Measurements from ENCODE around the gene PIK3C3.
A peak's percentile ranks its signal among the peaks of the same experiment; 100 is the strongest.
"Not testable (repeated sequence)": the region's sequence is repeated elsewhere in the genome, so short reads cannot be mapped to it uniquely, and the experiment has no call there.

The PIK3C3 gene

DNA sequence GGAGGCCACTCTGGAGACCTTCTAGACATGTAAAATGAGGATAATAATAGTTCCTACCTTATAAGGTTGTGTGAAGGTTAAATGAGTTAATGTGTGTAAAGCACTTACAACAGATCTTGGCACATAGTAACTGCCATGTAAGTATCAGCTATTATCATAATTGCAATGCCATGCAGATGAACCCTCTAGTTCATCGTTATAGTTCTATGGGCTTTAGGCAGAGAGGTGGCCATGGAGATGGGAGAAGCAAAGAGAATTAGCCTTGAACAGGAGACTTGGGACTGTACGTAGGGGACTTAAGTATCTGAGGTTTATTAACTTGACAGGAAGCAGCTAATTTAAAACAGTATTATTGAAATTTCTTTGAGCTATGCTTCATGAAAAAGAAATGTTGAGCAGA, 151.8 kb downstream of the PIK3C3 start:
- Histone ChIP-seq H3K4me3 (ENCODE audit: low read depth in 1 of 2, low read length in 2 of 2) (no peak overlapping the region), H3K27me3 (ENCODE audit: low read depth, low read length) (no peaks in the 10 kb centered on the region)

DNA sequence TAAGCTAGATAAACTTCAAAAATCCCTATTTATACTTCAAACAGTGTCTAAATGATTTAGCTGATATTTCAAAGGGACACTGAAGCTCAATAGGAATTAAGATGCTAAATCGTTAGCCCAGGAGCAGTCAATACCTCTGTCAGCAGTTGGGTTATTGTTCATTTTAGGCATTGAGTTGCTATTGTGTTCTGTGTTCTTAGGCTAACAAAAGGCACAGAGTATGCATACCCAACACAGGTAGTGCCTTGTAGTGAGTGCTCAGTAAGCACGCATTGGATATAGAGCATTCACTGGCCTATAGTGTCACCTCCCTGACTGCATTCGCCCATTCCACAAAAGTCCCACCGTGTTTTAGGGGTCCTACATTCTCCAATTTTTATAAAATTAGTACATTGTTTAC, 152.3 kb downstream of the PIK3C3 start:
- H3K4me1 ChIP-seq (ENCODE audit: control insufficient read depth in 1 of 2, insufficient read depth in 2 of 2, low read length in 2 of 2), result no peaks in the 10 kb centered on the region
- no peak overlapping the region for H3K27ac ChIP-seq (ENCODE audit: low read length)
- no peaks in the 10 kb centered on the region for H3K9me3 ChIP-seq (ENCODE audit: control insufficient read depth in 1 of 2, low read length in 2 of 2)
- H3K36me3 ChIP-seq (ENCODE audit: control insufficient read depth in 1 of 2, insufficient read depth in 2 of 2, low read length in 2 of 2), result no peaks in the 10 kb centered on the region
- H3K4me3 ChIP-seq (ENCODE audit: low read depth in 1 of 2, low read length in 2 of 2), result no peak overlapping the region
- H3K27me3 ChIP-seq (ENCODE audit: low read depth, low read length), result no peaks in the 10 kb centered on the region

More for the DNA sequence above, 151.8 kb downstream of the PIK3C3 start:
- H3K4me1 ChIP-seq (ENCODE audit: control insufficient read depth in 1 of 2, insufficient read depth in 2 of 2, low read length in 2 of 2), result no peaks in the 10 kb centered on the region
- H3K27ac ChIP-seq (ENCODE audit: low read length), result no peak overlapping the region
- H3K9me3 ChIP-seq (ENCODE audit: control insufficient read depth in 1 of 2, low read length in 2 of 2), result no peaks in the 10 kb centered on the region
- no peaks in the 10 kb centered on the region for H3K36me3 ChIP-seq (ENCODE audit: control insufficient read depth in 1 of 2, insufficient read depth in 2 of 2, low read length in 2 of 2)

DNA sequence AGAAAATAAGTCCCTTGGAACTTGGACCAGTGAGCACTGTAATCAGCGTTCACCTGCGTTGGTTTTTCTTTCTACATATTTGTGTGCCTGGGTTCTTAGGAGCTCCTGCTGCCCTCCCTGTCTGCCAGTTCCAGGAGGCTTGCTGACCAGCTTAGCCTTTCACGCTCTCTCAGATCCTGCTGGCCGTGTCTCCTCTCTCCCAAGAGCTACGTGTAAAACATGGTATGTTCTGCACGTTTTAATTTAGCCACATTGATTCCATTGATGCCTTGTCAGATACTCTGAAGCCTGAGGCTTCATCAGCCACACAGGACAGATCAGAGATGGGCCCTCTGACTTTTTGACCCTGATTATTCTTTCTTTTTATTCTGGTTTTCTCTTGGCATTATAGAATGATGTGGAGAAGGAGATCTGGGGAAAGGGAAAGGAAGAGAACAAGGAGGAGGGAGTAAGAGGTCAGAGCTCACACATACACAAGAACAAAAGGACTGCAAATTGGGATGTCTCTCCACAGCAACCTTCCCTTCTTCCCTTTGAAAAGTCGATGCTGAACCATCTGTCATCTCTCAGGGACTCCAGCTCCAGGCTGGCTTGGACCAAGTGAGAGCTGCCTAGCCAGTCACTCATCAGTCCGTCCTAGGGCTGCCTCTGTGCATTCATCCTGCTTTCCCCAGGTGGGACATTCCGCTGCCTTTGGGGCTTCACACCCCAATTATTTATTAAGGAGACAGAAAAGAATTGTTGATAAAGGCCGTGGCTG, 152.8 kb downstream of the PIK3C3 start:
- Histone ChIP-seq H3K4me3 (ENCODE audit: low read depth in 1 of 2, low read length in 2 of 2) (no peak overlapping the region), H3K27ac (ENCODE audit: low read length) (no peak overlapping the region), H3K36me3 (ENCODE audit: control insufficient read depth in 1 of 2, insufficient read depth in 2 of 2, low read length in 2 of 2) (no peaks in the 10 kb centered on the region), H3K27me3 (ENCODE audit: low read depth, low read length) (no peaks in the 10 kb centered on the region), H3K9me3 (ENCODE audit: control insufficient read depth in 1 of 2, low read length in 2 of 2) (no peaks in the 10 kb centered on the region), H3K4me1 (ENCODE audit: control insufficient read depth in 1 of 2, insufficient read depth in 2 of 2, low read length in 2 of 2) (no peaks in the 10 kb centered on the region)

DNA sequence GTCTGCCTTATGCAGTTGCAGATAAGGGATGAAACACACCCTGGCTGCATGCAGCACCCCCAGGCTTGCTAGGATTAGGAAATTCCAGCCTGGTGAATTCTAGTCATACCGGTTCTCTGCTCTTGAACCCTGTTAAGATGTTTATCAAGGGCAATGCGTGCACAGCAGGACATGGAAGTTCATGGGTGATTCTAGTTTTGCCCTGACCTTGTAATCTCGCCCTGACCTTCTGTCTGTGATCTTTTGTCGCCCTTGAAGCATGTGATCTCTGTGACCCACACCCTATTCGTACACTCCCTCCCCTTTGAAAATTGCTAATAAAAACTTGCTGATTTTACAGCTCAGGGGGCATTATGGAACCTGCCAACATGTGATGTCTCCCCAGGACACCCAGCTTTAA, 157.1 kb downstream of the PIK3C3 start:
- not testable (repeated sequence) for H3K36me3 ChIP-seq (ENCODE audit: control insufficient read depth in 1 of 2, insufficient read depth in 2 of 2, low read length in 2 of 2); H3K27me3 ChIP-seq (ENCODE audit: low read depth, low read length); H3K4me1 ChIP-seq (ENCODE audit: control insufficient read depth in 1 of 2, insufficient read depth in 2 of 2, low read length in 2 of 2); H3K27ac ChIP-seq (ENCODE audit: low read length); H3K9me3 ChIP-seq (ENCODE audit: control insufficient read depth in 1 of 2, low read length in 2 of 2); H3K4me3 ChIP-seq (ENCODE audit: low read depth in 1 of 2, low read length in 2 of 2)

DNA sequence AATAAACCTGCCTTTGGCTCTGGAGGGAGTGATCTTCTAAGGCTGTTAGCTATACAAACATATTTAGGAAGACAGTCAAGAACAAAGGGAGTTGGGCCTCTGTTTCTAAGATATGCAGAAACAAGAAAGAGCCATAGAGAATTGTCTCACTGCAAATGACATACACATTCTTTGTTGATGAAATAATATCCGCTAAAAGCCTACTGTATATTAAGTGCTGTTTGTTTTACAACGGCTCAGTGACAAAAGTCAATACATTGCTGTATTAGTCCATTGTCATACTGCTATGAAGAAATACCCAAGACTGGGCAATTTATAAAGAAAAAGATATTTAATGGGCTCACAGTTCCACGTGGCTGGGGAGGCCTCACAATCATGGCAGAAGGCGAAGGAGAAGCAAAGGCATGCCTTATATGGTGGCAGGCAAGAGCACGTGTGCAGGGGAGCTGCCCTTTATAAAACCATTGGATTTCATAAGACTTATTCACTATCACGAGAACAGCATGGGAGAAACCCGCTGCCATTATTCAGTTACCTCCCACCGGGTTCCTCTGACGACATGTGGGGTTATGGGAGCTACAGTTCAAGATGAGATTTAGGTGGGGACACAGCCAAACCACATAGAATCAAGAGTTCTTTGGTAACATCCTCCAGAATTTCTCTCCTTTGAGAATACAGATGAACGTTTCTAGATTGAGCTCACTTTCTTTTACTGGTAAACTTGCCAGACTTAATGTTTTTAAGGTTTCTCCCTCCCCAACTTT, 157.8 kb downstream of the PIK3C3 start:
- H3K27me3 ChIP-seq (ENCODE audit: low read depth, low read length), result no peaks in the 10 kb centered on the region
- H3K4me1 ChIP-seq (ENCODE audit: control insufficient read depth in 1 of 2, insufficient read depth in 2 of 2, low read length in 2 of 2), result peaks cover 7 to 10% of the 10 kb centered on the region in 2 donors
- H3K4me3 ChIP-seq (ENCODE audit: low read depth in 1 of 2, low read length in 2 of 2), result no peak overlapping the region
- H3K36me3 ChIP-seq (ENCODE audit: control insufficient read depth in 1 of 2, insufficient read depth in 2 of 2, low read length in 2 of 2), result no peaks in the 10 kb centered on the region
- H3K9me3 ChIP-seq (ENCODE audit: control insufficient read depth in 1 of 2, low read length in 2 of 2), result no peaks in the 10 kb centered on the region
- no peak overlapping the region for H3K27ac ChIP-seq (ENCODE audit: low read length)

DNA sequence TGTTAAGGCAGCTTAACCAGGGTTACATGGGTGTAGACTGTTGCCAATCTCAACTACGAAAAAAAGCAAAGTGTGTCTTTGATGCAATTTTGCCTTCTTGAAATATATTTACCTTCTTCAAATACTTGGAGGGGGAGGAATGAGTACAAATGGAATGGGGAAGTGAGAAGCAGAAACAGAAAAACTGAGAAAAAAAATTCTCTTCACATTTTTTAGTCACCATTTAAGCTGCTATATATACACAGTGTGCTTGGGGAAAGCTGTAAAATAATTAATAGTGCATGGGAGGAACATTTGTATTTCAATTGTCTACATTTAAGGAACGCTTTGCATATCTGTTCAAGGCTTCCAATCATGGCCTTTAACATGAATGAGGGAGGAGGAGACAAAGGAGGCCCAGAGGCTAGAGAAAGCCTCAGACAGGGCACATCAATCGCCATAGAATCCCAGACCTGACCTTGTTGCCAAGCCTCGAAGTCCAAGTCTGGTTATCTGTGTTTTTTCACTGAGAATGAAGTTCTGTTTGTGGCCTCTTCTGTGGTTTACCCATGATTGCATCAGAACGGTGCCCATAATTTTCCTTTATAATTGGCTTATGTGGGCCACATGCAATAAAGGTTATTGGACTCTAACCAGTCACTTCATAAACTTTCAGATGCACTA, 158.6 kb downstream of the PIK3C3 start:
- Histone ChIP-seq H3K27ac (ENCODE audit: low read length) (peak overlapping the region; percentile 10), H3K27me3 (ENCODE audit: low read depth, low read length) (no peaks in the 10 kb centered on the region), H3K36me3 (ENCODE audit: control insufficient read depth in 1 of 2, insufficient read depth in 2 of 2, low read length in 2 of 2) (no peaks in the 10 kb centered on the region), H3K9me3 (ENCODE audit: control insufficient read depth in 1 of 2, low read length in 2 of 2) (no peaks in the 10 kb centered on the region), H3K4me1 (ENCODE audit: control insufficient read depth in 1 of 2, insufficient read depth in 2 of 2, low read length in 2 of 2) (peaks cover 7 to 10% of the 10 kb centered on the region in 2 donors), H3K4me3 (ENCODE audit: low read depth in 1 of 2, low read length in 2 of 2) (no peak overlapping the region)

DNA sequence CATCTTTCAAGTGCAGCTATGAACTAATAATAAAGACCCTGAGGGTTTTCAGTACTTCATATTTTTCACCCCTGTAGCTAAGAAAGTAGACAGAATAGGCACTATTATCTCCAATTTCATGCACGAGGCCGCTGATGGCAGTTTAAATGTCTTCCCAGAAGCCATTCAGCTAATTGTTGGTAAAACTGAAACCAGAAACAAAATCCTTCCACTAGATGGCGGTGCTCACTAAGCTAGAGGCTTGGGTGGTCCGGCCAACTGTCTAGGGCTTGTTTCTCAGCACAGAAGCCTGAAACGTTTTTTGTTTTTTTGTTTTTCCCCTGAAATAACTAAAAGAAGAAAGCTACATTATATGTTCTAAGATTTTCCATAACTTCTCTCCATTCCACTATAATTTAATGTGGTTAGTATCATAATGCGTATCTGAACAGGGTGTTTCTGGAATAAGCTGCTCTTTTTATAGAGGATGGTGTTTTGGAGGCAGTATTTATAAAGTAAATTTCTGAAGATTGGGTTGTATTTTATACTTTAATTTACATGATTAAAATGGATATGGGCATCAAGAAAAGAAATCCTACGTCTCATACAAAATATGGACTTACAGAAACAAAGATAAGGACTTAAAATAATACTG, 159.4 kb downstream of the PIK3C3 start:
- H3K27ac ChIP-seq (ENCODE audit: low read length), result peak overlapping the region; percentile 10

DNA sequence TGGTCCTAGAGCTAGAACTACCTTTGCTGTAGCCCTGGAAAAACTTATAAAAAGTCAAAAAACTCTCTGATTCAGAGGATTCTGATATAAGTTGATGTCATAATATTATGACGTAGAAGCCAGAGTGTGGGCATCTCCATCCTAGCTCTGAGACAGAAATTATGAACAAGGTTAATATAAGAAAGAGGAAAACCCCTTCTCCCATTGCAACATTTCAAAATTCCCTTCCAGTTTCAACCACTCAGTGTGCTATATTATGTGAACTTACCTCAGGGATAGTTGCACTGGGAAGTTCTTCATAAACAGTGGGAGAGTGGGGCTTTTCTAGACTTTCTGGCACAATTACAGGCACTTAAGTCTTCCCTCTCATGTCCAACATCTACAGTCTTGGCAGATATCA, 171.6 kb downstream of the PIK3C3 start:
- Histone ChIP-seq H3K36me3 (ENCODE audit: control insufficient read depth in 1 of 2, insufficient read depth in 2 of 2, low read length in 2 of 2) (no peaks in the 10 kb centered on the region), H3K27ac (ENCODE audit: low read length) (no peak overlapping the region), H3K4me3 (ENCODE audit: low read depth in 1 of 2, low read length in 2 of 2) (no peak overlapping the region), H3K9me3 (ENCODE audit: control insufficient read depth in 1 of 2, low read length in 2 of 2) (no peaks in the 10 kb centered on the region), H3K27me3 (ENCODE audit: low read depth, low read length) (no peaks in the 10 kb centered on the region), H3K4me1 (ENCODE audit: control insufficient read depth in 1 of 2, insufficient read depth in 2 of 2, low read length in 2 of 2) (no peaks in the 10 kb centered on the region)

More for the DNA sequence above, 159.4 kb downstream of the PIK3C3 start:
- Histone ChIP-seq H3K27me3 (ENCODE audit: low read depth, low read length) (no peaks in the 10 kb centered on the region), H3K36me3 (ENCODE audit: control insufficient read depth in 1 of 2, insufficient read depth in 2 of 2, low read length in 2 of 2) (no peaks in the 10 kb centered on the region), H3K4me3 (ENCODE audit: low read depth in 1 of 2, low read length in 2 of 2) (no peak overlapping the region), H3K9me3 (ENCODE audit: control insufficient read depth in 1 of 2, low read length in 2 of 2) (no peaks in the 10 kb centered on the region), H3K4me1 (ENCODE audit: control insufficient read depth in 1 of 2, insufficient read depth in 2 of 2, low read length in 2 of 2) (peaks cover 7 to 10% of the 10 kb centered on the region in 2 donors)

DNA sequence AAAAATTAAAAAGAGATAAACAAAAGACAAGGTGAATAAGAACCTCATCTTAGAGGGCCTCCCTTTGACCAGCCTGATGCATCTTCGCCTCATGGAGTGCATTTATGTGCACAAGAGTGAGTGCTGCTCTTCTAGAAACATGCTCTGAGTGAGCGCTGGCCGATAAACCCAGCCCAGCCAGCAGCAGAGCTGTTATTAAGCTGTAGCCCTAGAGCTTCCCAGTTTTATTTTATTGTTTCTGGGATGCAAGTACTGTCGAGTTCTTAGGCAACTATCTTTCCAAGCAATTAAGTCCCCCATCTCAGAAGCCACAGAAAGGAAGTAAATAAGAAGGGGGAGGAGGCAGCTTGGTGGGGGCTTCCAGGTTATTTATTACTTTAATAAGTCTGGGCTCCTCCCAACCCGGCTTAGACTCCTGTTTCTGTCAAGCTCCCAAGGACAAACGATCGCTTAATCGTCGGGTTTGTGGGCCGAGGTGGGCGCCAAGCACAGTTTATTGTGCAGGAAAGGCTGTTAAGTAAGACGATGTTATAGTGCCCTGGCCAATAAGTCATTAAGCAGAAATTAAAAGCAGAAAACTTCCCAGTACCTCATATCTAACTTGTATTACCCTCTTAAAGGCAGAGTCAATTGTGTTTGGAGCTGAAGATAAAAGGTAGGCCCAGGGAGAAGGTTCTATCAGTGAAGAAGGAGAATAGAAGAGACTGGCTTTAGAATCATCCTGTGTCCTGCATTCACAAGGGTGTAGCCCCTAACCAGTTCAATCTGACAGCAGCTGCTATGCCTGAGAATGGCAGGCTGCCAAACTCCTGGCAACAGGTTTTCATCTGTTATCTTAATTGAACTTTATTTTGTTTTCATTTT, 176.3 kb downstream of the PIK3C3 start:
- no peaks in the 10 kb centered on the region for H3K9me3 ChIP-seq (ENCODE audit: control insufficient read depth in 1 of 2, low read length in 2 of 2)
- H3K27ac ChIP-seq (ENCODE audit: low read length), result no peak overlapping the region
- no peaks in the 10 kb centered on the region for H3K27me3 ChIP-seq (ENCODE audit: low read depth, low read length)
- H3K4me1 ChIP-seq (ENCODE audit: control insufficient read depth in 1 of 2, insufficient read depth in 2 of 2, low read length in 2 of 2), result no peaks in the 10 kb centered on the region
- H3K36me3 ChIP-seq (ENCODE audit: control insufficient read depth in 1 of 2, insufficient read depth in 2 of 2, low read length in 2 of 2), result no peaks in the 10 kb centered on the region
- H3K4me3 ChIP-seq (ENCODE audit: low read depth in 1 of 2, low read length in 2 of 2), result no peak overlapping the region

DNA sequence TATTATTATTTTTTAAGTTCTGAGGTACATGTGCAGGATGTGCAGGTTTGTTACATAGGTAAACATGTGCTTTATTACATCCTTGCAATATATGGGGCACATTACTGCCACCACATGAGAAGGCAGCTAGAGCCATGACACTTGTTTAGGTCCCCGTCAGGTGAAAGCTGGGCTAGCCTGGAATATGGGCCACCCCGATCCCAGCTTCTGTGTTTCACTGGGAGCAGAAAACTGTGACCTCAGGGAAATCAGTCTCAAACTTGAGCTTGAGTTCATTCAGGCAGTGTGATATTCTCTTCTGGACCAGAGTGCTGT, 176.9 kb downstream of the PIK3C3 start:
- H3K27ac ChIP-seq (ENCODE audit: low read length), result no peak overlapping the region
- no peaks in the 10 kb centered on the region for H3K36me3 ChIP-seq (ENCODE audit: control insufficient read depth in 1 of 2, insufficient read depth in 2 of 2, low read length in 2 of 2)
- H3K27me3 ChIP-seq (ENCODE audit: low read depth, low read length), result no peaks in the 10 kb centered on the region
- H3K4me1 ChIP-seq (ENCODE audit: control insufficient read depth in 1 of 2, insufficient read depth in 2 of 2, low read length in 2 of 2), result no peaks in the 10 kb centered on the region
- no peaks in the 10 kb centered on the region for H3K9me3 ChIP-seq (ENCODE audit: control insufficient read depth in 1 of 2, low read length in 2 of 2)
- no peak overlapping the region for H3K4me3 ChIP-seq (ENCODE audit: low read depth in 1 of 2, low read length in 2 of 2)

Data from muscle layer of duodenum (tissue), 2 donors.